Right atrium auricular region (tissue), 2 donors: ENCODE measurements around the gene POLE. TPM values are rescaled to one million over a fixed set of nuclear protein-coding genes. Genes with fewer than 3 reads are reported as not detected.

Experiments used
- DNase-seq: peaks from one replicate; pipeline ENCODE4 v3.0.0-alpha.2; 2019; ENCODE audit warnings: low spot score
- H3K27ac ChIP-seq, 2 donors: fragments of 200-600 bp; sonication (generic); 1 replicate in 1 of 2; 2 replicates in 1 of 2; pipeline ENCODE4 v1.5.1; 2016 to 2019
- H3K27me3 ChIP-seq, 2 donors: fragments of 200-600 bp; sonication (generic); one replicate each; pipeline versions ENCODE4 v1.5.1 to v1.6.0; 2017 to 2019
- H3K36me3 ChIP-seq: fragments of 200-600 bp; sonication (generic); one replicate; pipeline ENCODE4 v1.5.1; 2016
- H3K4me1 ChIP-seq, 2 donors: fragments of 200-600 bp; sonication (generic); one replicate each; pipeline versions ENCODE4 v1.5.1 to v1.6.0; 2017 to 2019
- H3K4me3 ChIP-seq, 2 donors: fragments of 200-600 bp; sonication (generic); 1 replicate in 1 of 2; 2 replicates in 1 of 2; pipeline ENCODE4 v1.5.1; 2017 to 2019; ENCODE audit warnings: mild to moderate bottlenecking in 1 of 2, moderate library complexity in 1 of 2
- H3K9me3 ChIP-seq, 2 donors: fragments of 200-600 bp; sonication (generic); one replicate each; pipeline ENCODE4 v1.5.1; 2019
- CTCF ChIP-seq, 2 donors: fragments of 200-600 bp; sonication (generic); IDR thresholded peaks; one replicate each; pipeline ENCODE4 v1.5.1; 2019; ENCODE audit warnings: antibody characterized with exemption in 2 of 2
- total RNA-seq, 2 donors: library from RNA; depleted of rRNA; stranded (reverse); fragments of >200 nt; gene quantifications; one replicate each; pipeline ENCODE4 v1.1.0, GENCODE V29; 2016

The POLE gene
- total RNA-seq, 2 donors from 2014 or later, result 10.2 to 13.9 TPM

- Histone ChIP-seq H3K27me3 (no peaks in the 10 kb centered on the region), H3K9me3 (no peaks in the 10 kb centered on the region), H3K4me3 (no peak overlapping the region), H3K4me1 (no peaks in the 10 kb centered on the region), H3K27ac (no peak overlapping the region), H3K36me3 (peaks cover 50% of the 10 kb centered on the region)
- no peak for DNase-seq
- no peak for TF ChIP-seq CTCF (IDR thresholded peaks at IDR 0.05)
Observed at GRCh38 chr12:132653567-132654290, 33.4 kb downstream of the POLE start.

GRCh38 chr12:132651444-132652100, 35.6 kb downstream of the POLE start:
- H3K27ac ChIP-seq, result no peak overlapping the region
- peaks cover 33% of the 10 kb centered on the region for H3K36me3 ChIP-seq
- H3K4me3 ChIP-seq, result no peak overlapping the region
- H3K27me3 ChIP-seq, result no peaks in the 10 kb centered on the region
- no peak for TF ChIP-seq CTCF (IDR thresholded peaks at IDR 0.05)
- no peaks in the 10 kb centered on the region for H3K9me3 ChIP-seq
- H3K4me1 ChIP-seq, result no peaks in the 10 kb centered on the region
- DNase-seq, result no peak

GRCh38 chr12:132649226-132649945, 37.8 kb downstream of the POLE start:
- Histone ChIP-seq H3K4me1 (no peaks in the 10 kb centered on the region), H3K27ac (no peak overlapping the region), H3K9me3 (no peaks in the 10 kb centered on the region), H3K4me3 (no peak overlapping the region), H3K27me3 (no peaks in the 10 kb centered on the region), H3K36me3 (peaks cover 29% of the 10 kb centered on the region)
- no peak for DNase-seq
- no peak for TF ChIP-seq CTCF (IDR thresholded peaks at IDR 0.05)

GRCh38 chr12:132648616-132649225, 38.4 kb downstream of the POLE start:
- H3K4me3 ChIP-seq, result no peak overlapping the region
- H3K9me3 ChIP-seq, result no peaks in the 10 kb centered on the region
- peaks cover 28% of the 10 kb centered on the region for H3K36me3 ChIP-seq
- H3K4me1 ChIP-seq, result no peaks in the 10 kb centered on the region
- no peak for TF ChIP-seq CTCF (IDR thresholded peaks at IDR 0.05)
- no peak overlapping the region for H3K27ac ChIP-seq
- no peak for DNase-seq
- no peaks in the 10 kb centered on the region for H3K27me3 ChIP-seq

- no peak for TF ChIP-seq CTCF (IDR thresholded peaks at IDR 0.05)
- Histone ChIP-seq H3K4me3 (no peak overlapping the region), H3K36me3 (peaks cover 27% of the 10 kb centered on the region)
Observed at GRCh38 chr12:132647858-132648257, 39.3 kb downstream of the POLE start.

More at GRCh38 chr12:132647858-132648257, 39.3 kb downstream of the POLE start:
- Histone ChIP-seq H3K27ac (no peak overlapping the region), H3K27me3 (no peaks in the 10 kb centered on the region), H3K4me1 (no peaks in the 10 kb centered on the region), H3K9me3 (no peaks in the 10 kb centered on the region)
- DNase-seq, result no peak
